ENCODE results near the gene WIPI1. TPM values are rescaled to one million over a fixed set of nuclear protein-coding genes. Genes with fewer than 3 reads are reported as not detected.

Gene WIPI1
- total and polyA plus RNA-seq, 2 donors from 2014 or later = 40.9 to 41.2 TPM

GRCh38 chr17:68443972-68444464 lies 13.3 kb downstream of the WIPI1 start:
- peak overlapping the region in 1 of 2 donors; percentile 4 for H3K27ac ChIP-seq (ENCODE audit: low read depth in 2 of 2, low read length in 2 of 2)
- intact Hi-C loops (cut with DNase I) = no loop called here

GRCh38 chr17:68441070-68441770 lies 16.1 kb downstream of the WIPI1 start:
- no peaks in the 10 kb centered on the region for H3K9me3 ChIP-seq (ENCODE audit: control insufficient read depth in 2 of 3, insufficient read depth in 1 of 3, low read length in 3 of 3)
- peak overlapping the region; percentile 52 to 62 for H3K27ac ChIP-seq (ENCODE audit: low read depth in 2 of 2, low read length in 2 of 2)
- intact Hi-C loops (cut with DNase I) = no loop called here
- H3K4me1 ChIP-seq (ENCODE audit: control insufficient read depth in 2 of 3, insufficient read depth in 2 of 3, low read depth in 1 of 3, low read length in 3 of 3) = peaks cover 0 to 24% (median 14%) of the 10 kb centered on the region in 3 donors
- H3K27me3 ChIP-seq (ENCODE audit: control insufficient read depth, insufficient read depth, low read length) = no peaks in the 10 kb centered on the region
- H3K9ac ChIP-seq (ENCODE audit: low read length in 3 of 3) = peak overlapping the region in 1 of 3 donors; percentile 26
- DNase-seq (peak in 3 of 5 donors; percentile 48 to 78 (median 58)), FAIRE-seq (no peak)
- peak overlapping the region in 1 of 3 donors; percentile 22 for H3K4me3 ChIP-seq (ENCODE audit: low read length in 3 of 3)
- H3K36me3 ChIP-seq (ENCODE audit: control insufficient read depth in 2 of 3, insufficient read depth in 3 of 3, low read length in 3 of 3) = no peaks in the 10 kb centered on the region
- no peak for TF ChIP-seq CTCF (IDR thresholded peaks at IDR 0.05; ENCODE audit: borderline replicate concordance, extremely low read depth, insufficient read depth)

More at GRCh38 chr17:68443972-68444464, 13.3 kb downstream of the WIPI1 start:
- TF ChIP-seq CTCF (IDR thresholded peaks at IDR 0.05; ENCODE audit: borderline replicate concordance, extremely low read depth, insufficient read depth) = no peak
- H3K4me1 ChIP-seq (ENCODE audit: control insufficient read depth in 2 of 3, insufficient read depth in 2 of 3, low read depth in 1 of 3, low read length in 3 of 3) = peaks cover 0 to 24% (median 9%) of the 10 kb centered on the region in 3 donors
- H3K9ac ChIP-seq (ENCODE audit: low read length in 3 of 3) = no peak overlapping the region
- H3K4me3 ChIP-seq (ENCODE audit: low read length in 3 of 3) = no peak overlapping the region
- peaks cover 0 to under 1% (median 0%) of the 10 kb centered on the region in 3 donors for H3K36me3 ChIP-seq (ENCODE audit: control insufficient read depth in 2 of 3, insufficient read depth in 3 of 3, low read length in 3 of 3)
- FAIRE-seq (no peak), DNase-seq (no peak)
- H3K9me3 ChIP-seq (ENCODE audit: control insufficient read depth in 2 of 3, insufficient read depth in 1 of 3, low read length in 3 of 3) = no peaks in the 10 kb centered on the region
- no peaks in the 10 kb centered on the region for H3K27me3 ChIP-seq (ENCODE audit: control insufficient read depth, insufficient read depth, low read length)

GRCh38 chr17:68440526-68440925 lies 16.8 kb downstream of the WIPI1 start:
- Histone ChIP-seq H3K9me3 (ENCODE audit: control insufficient read depth in 2 of 3, insufficient read depth in 1 of 3, low read length in 3 of 3) (no peaks in the 10 kb centered on the region), H3K4me3 (ENCODE audit: low read length in 3 of 3) (peak overlapping the region in 1 of 3 donors; percentile 22), H3K27ac (ENCODE audit: low read depth in 2 of 2, low read length in 2 of 2) (peak overlapping the region; percentile 52 to 62), H3K36me3 (ENCODE audit: control insufficient read depth in 2 of 3, insufficient read depth in 3 of 3, low read length in 3 of 3) (peaks cover 0 to 4% (median 3%) of the 10 kb centered on the region in 3 donors), H3K27me3 (ENCODE audit: control insufficient read depth, insufficient read depth, low read length) (no peaks in the 10 kb centered on the region), H3K4me1 (ENCODE audit: control insufficient read depth in 2 of 3, insufficient read depth in 2 of 3, low read depth in 1 of 3, low read length in 3 of 3) (peaks cover 0 to 24% (median 14%) of the 10 kb centered on the region in 3 donors), H3K9ac (ENCODE audit: low read length in 3 of 3) (no peak overlapping the region)
- no peak for TF ChIP-seq CTCF (IDR thresholded peaks at IDR 0.05; ENCODE audit: borderline replicate concordance, extremely low read depth, insufficient read depth)
- FAIRE-seq = no peak
- DNase-seq = no peak
- intact Hi-C loops (cut with DNase I) = no loop called here

Measured in kidney (tissue), 14 donors.